Stimulated activated CD4-positive, alpha-beta T cell treated with anti-CD3 and anti-CD28 coated beads, Interleukin-2, amount 100 ng/mL, for 24 hours (primary cell): ENCODE measurements around the gene ST3GAL6.

Source experiments
- DNase-seq, 2 donors: peaks; one replicate each; pipeline ENCODE4 v3.0.0-alpha.2; 2020

Gene ST3GAL6

GRCh38 chr3:98778383-98778782 lies 15.2 kb downstream of the ST3GAL6 start:
- no peak for DNase-seq

- DNase-seq: no peak
These were observed 15.8 kb downstream of the ST3GAL6 start for GRCh38 chr3:98778852-98779413.

GRCh38 chr3:98779541-98780335 lies 16.6 kb downstream of the ST3GAL6 start:
- no peak for DNase-seq

GRCh38 chr3:98780343-98780742 lies 17.2 kb downstream of the ST3GAL6 start:
- no peak for DNase-seq

- DNase-seq: no peak
These were observed 19.8 kb downstream of the ST3GAL6 start for GRCh38 chr3:98782824-98783500.

- DNase-seq: no peak
These were observed 20.9 kb downstream of the ST3GAL6 start for GRCh38 chr3:98784042-98784441.

- no peak for DNase-seq
These were observed 21.8 kb downstream of the ST3GAL6 start for GRCh38 chr3:98784666-98785600.

- no peak for DNase-seq
These were observed 23.3 kb downstream of the ST3GAL6 start for GRCh38 chr3:98786364-98787006.

GRCh38 chr3:98787181-98787580 lies 24.0 kb downstream of the ST3GAL6 start:
- no peak for DNase-seq

GRCh38 chr3:98788651-98789050 lies 25.5 kb downstream of the ST3GAL6 start:
- DNase-seq: no peak

- no peak for DNase-seq
These were observed 28.5 kb downstream of the ST3GAL6 start for GRCh38 chr3:98791341-98792325.

GRCh38 chr3:98793971-98794370 lies 30.8 kb downstream of the ST3GAL6 start:
- no peak for DNase-seq

- DNase-seq: no peak
These were observed 33.2 kb downstream of the ST3GAL6 start for GRCh38 chr3:98796334-98796733.

GRCh38 chr3:98797905-98798304 lies 34.8 kb downstream of the ST3GAL6 start:
- no peak for DNase-seq

- DNase-seq: no peak
These were observed 35.7 kb downstream of the ST3GAL6 start for GRCh38 chr3:98798820-98799219.

GRCh38 chr3:98799479-98799878 lies 36.3 kb downstream of the ST3GAL6 start:
- DNase-seq: no peak

- DNase-seq: no peak
These were observed 37.3 kb downstream of the ST3GAL6 start for GRCh38 chr3:98800401-98800800.

GRCh38 chr3:98801043-98801747 lies 38.1 kb downstream of the ST3GAL6 start:
- no peak for DNase-seq

GRCh38 chr3:98805571-98805970 lies 42.4 kb downstream of the ST3GAL6 start:
- no peak for DNase-seq

GRCh38 chr3:98806521-98806920 lies 43.4 kb downstream of the ST3GAL6 start:
- DNase-seq: no peak

- DNase-seq: no peak
These were observed 43.9 kb downstream of the ST3GAL6 start for GRCh38 chr3:98807011-98807410.
